NT2/D1 (cell line): ENCODE data around the gene S100A8.

Experiments used
- DNase-seq: peaks from one replicate; pipeline ENCODE4 v3.0.0-alpha.2; 2011; ENCODE audit warnings: low read depth, low spot score
- H3K27me3 ChIP-seq: 2 replicates; pipeline ENCODE4 v1.6.0; 2011; ENCODE audit warnings: mild to moderate bottlenecking; ENCODE audit not compliant: insufficient read length, insufficient read depth
- H3K36me3 ChIP-seq: 2 replicates; pipeline ENCODE4 v1.6.1; 2011; ENCODE audit warnings: mild to moderate bottlenecking, low read length, mixed read lengths; ENCODE audit not compliant: insufficient read depth, insufficient read length
- H3K4me1 ChIP-seq: 2 replicates; pipeline ENCODE4 v1.5.1; 2011; ENCODE audit not compliant: insufficient read depth, insufficient read length
- H3K4me3 ChIP-seq: 2 replicates; pipeline ENCODE4 v1.5.1; 2011; ENCODE audit warnings: low read depth; ENCODE audit not compliant: insufficient read length
- H3K9ac ChIP-seq: 2 replicates; pipeline ENCODE4 v1.6.0; 2011; ENCODE audit warnings: low read depth; ENCODE audit not compliant: insufficient read length
- H3K9me3 ChIP-seq: 2 replicates; pipeline ENCODE4 v1.5.1; 2011; ENCODE audit warnings: mild to moderate bottlenecking, low read length; ENCODE audit not compliant: insufficient read depth
- SUZ12 ChIP-seq: IDR thresholded peaks from 2 replicates; pipeline ENCODE4 v1.6.1; 2011; ENCODE audit not compliant: insufficient read length, insufficient read depth; ENCODE audit errors: extremely low read depth
- YY1 ChIP-seq: IDR thresholded peaks from 2 replicates; pipeline ENCODE4 v1.6.1; 2011; ENCODE audit not compliant: insufficient read length, insufficient read depth
- ZNF274 ChIP-seq: IDR thresholded peaks from 2 replicates; pipeline ENCODE4 v1.6.1; 2011; ENCODE audit warnings: mild to moderate bottlenecking, low read depth, low read length

S100A8 gene

GRCh38 chr1:153393926-153394325, 3.1 kb upstream of the S100A8 start:
- no peak for TF ChIP-seq ZNF274
- no peak for TF ChIP-seq SUZ12
- TF ChIP-seq YY1, result no peak
- Histone ChIP-seq H3K4me1 (peaks cover 4% of the 10 kb centered on the region), H3K9ac (no peak overlapping the region), H3K27me3 (no peaks in the 10 kb centered on the region), H3K36me3 (no peaks in the 10 kb centered on the region), H3K9me3 (no peaks in the 10 kb centered on the region), H3K4me3 (no peak overlapping the region)
- no peak for DNase-seq

GRCh38 chr1:153392822-153393221, 1.9 kb upstream of the S100A8 start:
- H3K9ac ChIP-seq, result no peak overlapping the region
- H3K4me1 ChIP-seq, result peaks cover 4% of the 10 kb centered on the region
- no peak for TF ChIP-seq YY1
- no peak for TF ChIP-seq SUZ12
- TF ChIP-seq ZNF274, result no peak
- no peaks in the 10 kb centered on the region for H3K27me3 ChIP-seq
- H3K36me3 ChIP-seq, result no peaks in the 10 kb centered on the region
- H3K4me3 ChIP-seq, result no peak overlapping the region
- no peak for DNase-seq
- H3K9me3 ChIP-seq, result no peaks in the 10 kb centered on the region

GRCh38 chr1:153392258-153392657, 1.4 kb upstream of the S100A8 start:
- no peaks in the 10 kb centered on the region for H3K27me3 ChIP-seq
- no peak for TF ChIP-seq SUZ12
- no peak for TF ChIP-seq ZNF274
- no peak for TF ChIP-seq YY1
- no peaks in the 10 kb centered on the region for H3K9me3 ChIP-seq
- H3K9ac ChIP-seq, result no peak overlapping the region
- H3K4me1 ChIP-seq, result peaks cover 4% of the 10 kb centered on the region
- H3K36me3 ChIP-seq, result no peaks in the 10 kb centered on the region
- no peak overlapping the region for H3K4me3 ChIP-seq
- DNase-seq, result no peak

GRCh38 chr1:153389973-153390879, 647 bp downstream of the S100A8 start:
- H3K27me3 ChIP-seq, result no peaks in the 10 kb centered on the region
- no peak for TF ChIP-seq YY1
- TF ChIP-seq ZNF274, result no peak
- no peaks in the 10 kb centered on the region for H3K9me3 ChIP-seq
- H3K36me3 ChIP-seq, result no peaks in the 10 kb centered on the region
- no peak overlapping the region for H3K9ac ChIP-seq
- no peak for DNase-seq
- peaks cover 4% of the 10 kb centered on the region for H3K4me1 ChIP-seq
- no peak overlapping the region for H3K4me3 ChIP-seq

- Histone ChIP-seq H3K9me3 (no peaks in the 10 kb centered on the region), H3K4me3 (no peak overlapping the region), H3K9ac (no peak overlapping the region), H3K36me3 (no peaks in the 10 kb centered on the region), H3K4me1 (peaks cover 2% of the 10 kb centered on the region), H3K27me3 (no peaks in the 10 kb centered on the region)
- DNase-seq, result no peak
- TF ChIP-seq ZNF274, result no peak
Observed at GRCh38 chr1:153389401-153389800, 1.5 kb downstream of the S100A8 start.

- no peak for DNase-seq
- no peaks in the 10 kb centered on the region for H3K27me3 ChIP-seq
- H3K4me3 ChIP-seq, result no peak overlapping the region
- H3K4me1 ChIP-seq, result no peaks in the 10 kb centered on the region
- H3K9ac ChIP-seq, result no peak overlapping the region
- TF ChIP-seq SUZ12 (no peak), ZNF274 (no peak), YY1 (no peak)
- no peaks in the 10 kb centered on the region for H3K36me3 ChIP-seq
- H3K9me3 ChIP-seq, result no peaks in the 10 kb centered on the region
Observed at GRCh38 chr1:153387785-153388184, 3.1 kb downstream of the S100A8 start.

- DNase-seq, result no peak
- Histone ChIP-seq H3K36me3 (no peaks in the 10 kb centered on the region), H3K9me3 (peaks cover 2% of the 10 kb centered on the region; the same call in 1 of the 2 replicates), H3K9ac (no peak overlapping the region), H3K4me3 (no peak overlapping the region), H3K4me1 (no peaks in the 10 kb centered on the region), H3K27me3 (no peaks in the 10 kb centered on the region)
- TF ChIP-seq YY1 (no peak), SUZ12 (no peak), ZNF274 (no peak)
Observed at GRCh38 chr1:153387001-153387400, 3.9 kb downstream of the S100A8 start.

GRCh38 chr1:153386500-153386901, 4.4 kb downstream of the S100A8 start:
- Histone ChIP-seq H3K36me3 (no peaks in the 10 kb centered on the region), H3K9me3 (peaks cover 7% of the 10 kb centered on the region; the same call in 1 of the 2 replicates), H3K4me1 (no peaks in the 10 kb centered on the region), H3K27me3 (no peaks in the 10 kb centered on the region), H3K9ac (no peak overlapping the region), H3K4me3 (no peak overlapping the region)
- no peak for DNase-seq
- no peak for TF ChIP-seq ZNF274
- no peak for TF ChIP-seq YY1
